Ecto neural progenitor cell (in vitro differentiated cells): ENCODE measurements around the gene SERPIND1.
"Not testable (repeated sequence)": the region's sequence is repeated elsewhere in the genome, so short reads cannot be mapped to it uniquely, and the experiment has no call there.

Source experiments
- DNase-seq: peaks from one replicate; pipeline ENCODE4 v3.0.0-alpha.2; 2018; ENCODE audit warnings: low spot score

Gene SERPIND1

GRCh38 chr22:20773793-20774212 lies at the start of gene SERPIND1:
TSS of gene SERPIND1 (plus strand) at chr22:20774113. CDS start at chr22:20779313, 5,200 bp downstream.
- no peak for DNase-seq

- DNase-seq, result no peak
Observed at GRCh38 chr22:20724676-20725454, 49.0 kb upstream of the SERPIND1 start.

- DNase-seq, result no peak
Observed at GRCh38 chr22:20725987-20726558, 47.8 kb upstream of the SERPIND1 start.

- no peak for DNase-seq
Observed at GRCh38 chr22:20727118-20728015, 46.5 kb upstream of the SERPIND1 start.

- no peak for DNase-seq
Observed at GRCh38 chr22:20728523-20729190, 45.3 kb upstream of the SERPIND1 start.

GRCh38 chr22:20729194-20729593 lies 44.7 kb upstream of the SERPIND1 start:
- DNase-seq, result no peak

- DNase-seq, result not testable (repeated sequence)
Observed at GRCh38 chr22:20732431-20732830, 41.5 kb upstream of the SERPIND1 start.

- DNase-seq, result not testable (repeated sequence)
Observed at GRCh38 chr22:20735356-20736162, 38.4 kb upstream of the SERPIND1 start.

GRCh38 chr22:20736891-20737290 lies 37.0 kb upstream of the SERPIND1 start:
- DNase-seq, result not testable (repeated sequence)

GRCh38 chr22:20738394-20739089 lies 35.4 kb upstream of the SERPIND1 start:
- no peak for DNase-seq

GRCh38 chr22:20740222-20740951 lies 33.5 kb upstream of the SERPIND1 start:
- DNase-seq, result no peak

GRCh38 chr22:20741008-20741633 lies 32.8 kb upstream of the SERPIND1 start:
- DNase-seq, result no peak

GRCh38 chr22:20741634-20742581 lies 32.0 kb upstream of the SERPIND1 start:
- DNase-seq, result no peak

- no peak for DNase-seq
Observed at GRCh38 chr22:20742764-20743163, 31.1 kb upstream of the SERPIND1 start.

GRCh38 chr22:20744456-20744855 lies 29.5 kb upstream of the SERPIND1 start:
- DNase-seq, result no peak

GRCh38 chr22:20745119-20745518 lies 28.8 kb upstream of the SERPIND1 start:
- DNase-seq, result no peak

- no peak for DNase-seq
Observed at GRCh38 chr22:20746431-20747189, 27.3 kb upstream of the SERPIND1 start.
